UCSD-AML1 (cell line): ENCODE results near the gene ACLY.

Experiments used
- DNase-seq: peaks from one replicate; lab custom pipeline; 2025; ENCODE audit not compliant: unreplicated experiment; lab: John Stamatoyannopoulos, UW

ACLY gene

DNA sequence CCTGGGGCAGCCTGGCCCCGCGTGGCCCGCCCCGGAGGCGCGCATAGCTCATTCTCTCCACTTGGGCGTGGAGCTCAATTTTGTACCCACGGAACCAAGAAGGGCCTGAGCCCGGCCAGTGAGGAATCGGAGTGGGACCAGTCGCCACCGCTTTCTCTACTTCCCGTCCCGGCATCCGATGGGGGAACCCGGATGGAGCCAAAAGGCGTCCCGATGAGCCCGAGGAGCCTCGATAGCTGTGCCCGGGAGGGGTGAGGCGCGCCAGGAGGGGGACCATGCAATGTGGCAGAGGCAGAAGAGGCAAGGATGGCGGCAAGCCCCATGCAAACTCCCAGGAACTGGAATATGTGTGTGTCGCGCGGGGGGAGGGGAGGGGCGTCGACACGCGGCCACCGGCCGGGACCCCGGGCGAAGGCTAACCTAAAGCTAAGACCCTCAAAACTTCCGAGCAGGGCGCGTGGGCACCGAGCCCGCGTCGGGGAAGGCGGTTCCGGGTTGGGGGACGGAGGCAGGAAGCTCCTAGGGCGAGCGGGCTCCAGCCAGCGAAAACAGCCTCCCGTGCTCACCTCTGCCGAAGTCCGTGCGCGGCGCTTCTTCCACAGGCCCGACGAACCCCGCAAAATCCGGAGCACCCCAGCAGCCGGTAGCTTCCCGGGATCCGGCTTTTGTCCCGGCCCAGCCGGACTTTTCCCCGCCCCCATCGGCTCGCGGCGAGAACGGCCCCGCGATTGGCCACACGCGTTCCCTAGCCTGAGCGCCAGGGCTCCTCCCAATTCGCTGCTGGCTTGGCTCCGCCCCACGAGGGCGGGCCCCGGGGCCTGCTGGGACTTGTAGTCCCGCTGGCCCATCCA is at the start of gene ACLY:
TSS of gene ACLY (minus strand) at position 638 of the 851 bp plus-strand sequence. CDS start 5,078 bp downstream, outside the sequence.
- DNase-seq = peak; percentile 98

DNA sequence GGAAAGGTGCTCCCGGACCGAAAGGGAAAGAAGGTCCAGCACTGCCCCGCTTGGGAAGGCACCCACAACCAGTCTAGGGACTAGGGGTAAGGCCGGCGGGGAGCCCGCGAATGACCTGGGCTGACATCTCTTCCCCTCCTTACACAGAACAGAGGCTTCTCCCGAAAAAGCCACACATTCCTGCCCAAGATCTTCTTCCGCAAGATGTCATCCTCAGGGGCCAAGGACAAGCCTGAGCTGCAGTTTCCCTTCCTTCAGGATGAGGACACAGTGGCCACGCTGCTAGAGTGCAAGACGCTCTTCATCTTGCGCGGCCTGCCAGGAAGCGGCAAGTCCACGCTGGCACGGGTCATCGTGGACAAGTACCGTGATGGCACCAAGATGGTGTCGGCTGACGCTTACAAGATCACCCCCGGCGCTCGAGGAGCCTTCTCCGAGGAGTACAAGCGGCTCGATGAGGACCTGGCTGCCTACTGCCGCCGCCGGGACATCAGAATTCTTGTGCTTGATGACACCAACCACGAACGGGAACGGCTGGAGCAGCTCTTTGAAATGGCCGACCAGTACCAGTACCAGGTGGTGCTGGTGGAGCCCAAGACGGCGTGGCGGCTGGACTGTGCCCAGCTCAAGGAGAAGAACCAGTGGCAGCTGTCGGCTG is 49.3 kb upstream of the ACLY start:
- DNase-seq = no peak

DNA sequence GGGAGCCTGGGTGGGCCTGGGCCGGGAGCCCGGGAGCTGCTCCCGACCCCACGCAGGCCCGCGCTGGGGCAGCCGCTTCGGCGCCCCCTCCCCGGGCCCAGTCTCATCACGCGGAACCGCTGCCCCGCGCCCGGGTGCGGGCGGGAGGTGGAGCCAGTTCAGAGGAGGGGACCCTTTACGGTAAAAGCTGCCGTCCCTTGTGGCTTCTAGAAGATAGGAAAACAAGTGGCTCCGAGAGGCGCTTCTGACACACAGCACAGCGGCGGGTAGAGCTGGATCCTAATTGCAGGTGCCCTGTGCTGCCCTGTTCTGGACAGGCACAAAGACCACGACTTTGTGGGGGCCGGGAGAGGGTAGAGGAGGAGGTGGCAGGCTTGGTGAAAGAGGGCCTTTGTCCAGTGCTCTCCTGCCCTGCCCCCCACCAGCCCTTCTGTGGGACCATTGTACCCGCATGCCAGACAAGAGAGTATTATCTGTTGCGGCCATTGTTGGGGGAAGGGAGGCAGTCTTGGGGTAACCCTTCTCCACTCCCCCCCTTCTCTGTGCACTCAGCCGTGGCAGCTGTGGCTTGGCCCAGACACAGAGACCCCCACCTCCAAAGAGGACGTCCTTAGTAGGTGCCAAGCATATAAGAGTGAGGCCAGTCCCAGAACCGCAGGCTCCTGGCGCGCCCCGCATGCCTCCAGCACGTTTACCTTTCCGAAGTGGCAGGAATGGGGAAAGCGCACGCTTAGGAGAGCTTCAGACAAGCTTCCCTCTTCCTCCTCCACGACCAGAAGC is 48.6 kb upstream of the ACLY start:
- no peak for DNase-seq

DNA sequence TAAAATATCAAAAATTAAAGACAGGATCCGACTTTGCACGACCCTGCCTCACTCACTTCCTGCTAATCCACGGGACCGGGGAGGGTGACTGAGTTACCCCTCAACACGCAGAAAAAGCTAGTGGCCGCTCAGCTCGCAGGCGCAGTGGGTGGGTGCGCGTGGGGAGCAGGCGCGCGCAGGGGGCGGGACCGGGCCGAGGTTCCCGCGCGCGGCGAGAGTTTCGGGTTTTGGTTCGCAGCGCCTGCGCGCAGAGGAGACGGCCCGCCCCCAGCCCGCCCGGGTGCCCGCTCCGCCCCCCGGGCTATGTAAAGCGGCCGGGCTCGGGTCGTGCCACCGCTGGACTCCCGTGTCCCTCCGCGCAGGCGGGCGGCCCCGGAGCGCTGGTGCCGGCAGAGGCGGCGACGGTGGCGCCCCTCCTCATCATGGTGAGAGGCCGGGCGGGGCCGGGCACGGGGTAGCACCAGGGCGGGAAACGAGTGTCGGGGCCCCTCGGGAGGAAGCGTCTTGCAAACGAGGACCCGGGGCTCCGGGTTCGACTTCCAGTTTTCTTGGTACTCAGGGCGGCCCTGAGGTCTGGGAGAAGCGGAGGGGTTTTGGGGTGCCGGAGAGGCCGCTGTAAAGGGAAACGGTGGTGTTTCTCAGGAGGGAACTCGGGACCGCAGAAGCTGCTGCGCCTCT is 47.9 kb upstream of the ACLY start, which contains the start of gene CNP:
TSS of gene CNP (plus strand) at position 333 of the 678 bp plus-strand sequence. CDS start at position 423, 90 bp downstream.
- DNase-seq = peak; percentile 95

DNA sequence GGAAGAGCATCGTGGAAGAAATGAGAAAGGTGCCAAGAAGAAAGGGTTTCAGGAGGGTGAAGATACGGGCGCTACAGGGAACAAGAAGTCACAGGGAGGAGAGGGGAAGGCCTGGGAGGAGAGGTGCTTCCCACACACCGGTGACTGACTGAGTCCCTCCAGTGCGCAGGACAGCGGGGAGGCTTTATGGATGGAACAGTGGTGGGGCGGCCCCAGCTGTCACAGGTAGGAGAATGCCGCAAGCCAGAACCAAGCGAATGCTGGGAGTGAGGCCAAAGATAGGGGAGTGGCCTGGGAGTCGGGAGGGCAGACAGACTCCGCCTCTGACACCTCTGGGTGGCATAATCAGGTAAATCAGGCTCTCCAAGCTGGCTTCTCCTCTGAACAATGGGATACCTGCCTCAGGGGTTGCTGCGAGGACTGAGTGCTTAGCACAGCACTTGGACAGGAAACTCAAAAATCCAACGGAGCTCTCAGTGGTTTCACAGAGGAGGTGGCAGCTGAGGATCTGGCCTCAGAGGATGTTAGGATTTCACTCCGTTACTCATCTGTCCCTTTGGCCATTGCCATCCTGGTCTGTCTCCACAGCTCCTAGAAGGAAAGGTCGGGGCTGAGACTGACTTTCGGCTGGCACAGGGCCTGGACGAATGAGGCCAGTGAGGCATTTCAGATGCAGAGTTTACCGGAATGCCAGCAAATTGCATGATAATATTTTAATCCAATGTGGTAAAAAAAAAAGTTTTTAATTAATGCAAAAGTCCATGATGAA is 47.1 kb upstream of the ACLY start:
- DNase-seq = peak; percentile 46

DNA sequence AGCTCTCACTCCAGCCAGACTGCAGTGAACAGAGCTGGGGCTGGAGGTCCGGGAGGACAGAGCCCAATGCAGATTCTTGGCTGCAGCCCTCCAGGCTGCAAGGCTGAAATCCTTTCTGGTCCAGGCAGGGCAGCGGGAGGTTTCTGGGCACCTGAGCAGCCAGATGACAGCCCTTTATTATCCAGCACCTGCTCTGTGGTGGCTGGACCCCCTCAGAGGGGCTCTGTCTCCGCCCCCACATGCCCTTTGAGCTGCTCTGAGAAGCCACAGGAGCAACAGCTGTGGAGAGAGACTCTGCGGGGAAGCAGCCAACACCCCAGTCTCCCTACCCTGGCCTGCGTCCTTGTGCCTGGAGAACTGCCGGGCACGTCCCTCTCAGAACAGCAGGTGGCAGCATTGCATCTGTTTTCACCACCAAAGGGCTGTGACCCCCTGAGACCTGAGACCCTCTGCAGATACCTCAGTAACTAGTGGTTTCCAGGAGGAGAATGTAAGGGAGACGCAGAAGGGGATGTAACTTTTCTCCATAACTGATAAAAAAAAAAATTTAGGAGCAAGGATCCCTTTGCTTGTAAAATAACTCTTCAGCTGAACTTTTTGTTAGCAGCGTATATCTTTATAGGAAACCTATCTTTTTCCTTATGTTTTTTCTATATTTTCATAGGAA is 44.1 kb upstream of the ACLY start:
- DNase-seq = peak; percentile 64

DNA sequence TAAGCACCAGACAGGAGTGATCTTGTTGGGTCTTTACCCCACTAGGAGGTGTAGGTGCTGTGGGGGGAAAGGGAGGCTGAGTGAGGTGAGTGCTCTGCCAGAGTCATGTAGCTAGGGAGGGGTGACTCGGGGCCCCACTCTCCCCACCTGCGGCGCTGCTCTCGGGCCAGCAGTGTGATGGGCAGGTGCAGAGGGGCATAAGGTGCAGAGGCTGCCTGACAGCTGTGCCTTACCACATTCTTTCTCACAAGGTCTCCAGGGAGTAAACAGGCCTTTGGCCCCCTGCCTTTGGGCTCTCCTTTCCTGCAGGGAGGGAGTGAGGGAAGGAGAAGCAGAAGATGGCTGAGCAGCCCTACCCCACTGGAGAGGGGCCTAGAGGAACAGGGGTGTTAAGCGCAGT is 43.4 kb upstream of the ACLY start:
- no peak for DNase-seq

DNA sequence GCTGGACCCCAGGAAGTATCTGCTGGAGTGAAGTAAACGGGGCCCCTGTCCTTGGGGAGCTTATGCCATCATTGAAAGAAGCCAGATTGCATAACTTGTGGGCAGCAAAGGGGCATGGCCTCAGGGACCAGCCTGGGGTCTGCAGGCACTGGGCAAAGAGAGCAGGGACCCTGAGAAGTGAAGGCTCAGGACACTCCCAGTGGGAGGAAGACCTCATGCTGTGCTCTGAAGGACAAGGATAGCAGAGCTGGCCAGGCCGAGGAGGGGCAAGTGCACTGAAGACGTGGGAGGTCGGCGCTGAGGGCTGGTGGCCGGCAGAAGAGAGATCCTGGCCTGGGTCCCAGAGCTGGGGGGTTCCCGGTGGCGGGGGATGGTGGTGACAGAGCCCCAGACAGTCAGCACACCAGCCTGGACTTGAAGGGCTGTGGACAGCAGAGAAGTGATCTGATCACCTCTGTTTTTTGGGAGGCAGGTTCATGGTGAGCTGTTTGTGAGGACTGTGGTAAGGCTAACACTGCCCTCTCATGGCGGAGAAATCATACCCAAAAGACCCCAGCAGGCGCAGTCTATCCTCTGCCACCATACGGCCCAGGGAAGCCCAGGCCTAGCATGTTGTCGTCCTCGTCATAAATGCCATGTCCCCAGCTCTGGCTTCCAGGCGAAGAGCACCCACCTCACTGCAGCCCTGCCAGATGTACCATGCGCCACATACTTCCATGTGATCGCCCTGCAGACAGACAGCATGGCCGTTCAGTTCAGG is 40.8 kb upstream of the ACLY start:
- peak; percentile 48 for DNase-seq

DNA sequence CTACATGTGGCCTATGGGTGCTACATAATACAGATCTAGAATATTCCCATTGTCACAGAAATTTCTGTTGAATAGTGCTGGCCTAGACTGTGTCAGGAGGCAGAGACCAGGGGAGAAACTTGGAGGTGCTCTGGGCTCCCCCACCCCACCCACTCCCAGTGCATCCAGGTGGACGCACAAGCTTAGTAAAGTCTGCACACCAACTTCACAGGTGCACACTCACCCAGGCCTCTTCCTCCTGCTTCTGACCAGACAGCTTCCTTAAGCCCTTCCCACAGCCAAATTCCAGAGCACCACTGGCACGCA is 40.2 kb upstream of the ACLY start:
- no peak for DNase-seq

DNA sequence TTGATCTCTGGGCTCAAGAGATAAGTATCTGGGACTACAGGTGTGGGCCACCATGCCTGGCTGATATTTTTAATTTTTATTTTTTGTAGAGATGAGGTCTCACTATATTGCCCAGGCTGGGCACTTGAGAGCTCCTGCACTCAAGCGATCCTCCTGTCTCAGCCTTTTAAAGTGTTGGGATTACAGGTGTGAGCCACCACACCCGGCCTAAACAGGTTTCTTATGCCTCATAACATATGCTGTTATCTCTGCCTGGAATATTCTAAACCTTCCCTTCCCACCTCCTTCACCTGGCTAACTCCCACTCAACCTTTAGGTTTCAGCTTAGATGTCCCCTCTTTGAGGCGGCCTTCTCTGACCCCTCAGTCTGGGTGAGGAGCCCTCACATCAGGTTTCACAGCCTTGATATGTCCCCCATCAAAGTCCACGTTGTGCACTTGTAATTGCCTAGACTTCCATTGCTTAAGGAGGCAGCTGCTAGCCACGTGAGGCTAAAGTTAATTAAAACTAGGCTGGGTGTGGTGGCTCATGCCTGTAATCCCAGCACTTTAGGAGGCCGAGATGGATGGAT is 39.2 kb upstream of the ACLY start:
- no peak for DNase-seq

DNA sequence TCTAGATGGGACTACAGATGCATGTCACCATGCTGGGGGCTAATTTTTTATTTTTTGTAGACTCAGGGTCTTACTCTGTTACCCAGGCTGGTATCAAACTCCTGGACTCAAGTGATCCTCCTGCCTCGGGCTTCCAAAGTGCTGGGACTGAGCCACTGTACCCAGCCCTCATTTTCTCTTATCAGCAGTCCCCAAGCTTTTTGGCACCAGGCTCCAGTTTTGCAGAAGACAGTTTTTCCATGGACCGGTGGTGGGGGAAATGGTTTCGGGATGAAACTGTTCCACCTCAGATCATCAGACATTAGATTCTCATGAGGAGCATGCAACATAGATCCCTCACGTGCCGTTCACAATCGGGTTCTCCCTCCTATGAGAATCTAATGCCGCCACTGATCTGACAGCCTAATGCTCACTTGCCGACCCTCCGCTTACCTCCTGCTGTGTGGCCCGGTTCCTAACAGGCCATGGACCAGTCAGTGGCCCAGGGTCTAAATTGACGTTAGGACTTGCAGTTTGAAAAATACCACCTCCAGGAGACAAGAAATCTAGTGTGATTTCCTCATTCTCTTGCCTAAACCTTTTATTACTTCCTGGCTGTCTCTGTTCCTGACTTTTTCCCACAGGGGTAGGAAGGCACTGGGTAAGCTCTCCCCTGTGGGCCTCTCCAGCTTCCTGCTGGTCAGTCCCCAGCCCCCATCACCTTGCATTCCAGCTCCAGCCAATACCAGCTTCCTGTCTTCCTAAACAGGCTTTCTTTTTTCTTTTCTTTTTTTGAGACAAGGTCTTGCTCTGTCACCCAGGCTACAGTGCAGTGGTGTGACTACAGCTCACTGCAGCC is 38.5 kb upstream of the ACLY start:
- DNase-seq = no peak

DNA sequence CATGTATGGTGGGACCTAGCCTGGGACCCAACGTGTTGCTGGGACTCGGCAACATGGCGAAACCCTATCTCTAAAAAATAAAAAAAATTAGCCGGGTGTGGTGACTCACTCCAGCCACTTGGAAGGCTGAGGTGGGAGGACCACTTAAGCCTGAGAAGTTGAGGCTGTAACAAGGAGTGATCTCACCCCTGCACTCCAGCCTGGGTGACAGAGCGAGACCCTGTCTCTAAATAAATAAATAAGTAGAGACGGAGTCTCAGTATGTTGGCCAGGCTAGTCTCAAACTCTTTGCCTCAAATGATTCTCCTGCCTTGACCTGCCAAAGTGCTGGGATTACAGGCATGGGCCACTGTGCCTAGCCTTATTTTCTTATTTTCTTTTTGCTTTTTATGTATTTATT is 37.8 kb upstream of the ACLY start:
- no peak for DNase-seq

DNA sequence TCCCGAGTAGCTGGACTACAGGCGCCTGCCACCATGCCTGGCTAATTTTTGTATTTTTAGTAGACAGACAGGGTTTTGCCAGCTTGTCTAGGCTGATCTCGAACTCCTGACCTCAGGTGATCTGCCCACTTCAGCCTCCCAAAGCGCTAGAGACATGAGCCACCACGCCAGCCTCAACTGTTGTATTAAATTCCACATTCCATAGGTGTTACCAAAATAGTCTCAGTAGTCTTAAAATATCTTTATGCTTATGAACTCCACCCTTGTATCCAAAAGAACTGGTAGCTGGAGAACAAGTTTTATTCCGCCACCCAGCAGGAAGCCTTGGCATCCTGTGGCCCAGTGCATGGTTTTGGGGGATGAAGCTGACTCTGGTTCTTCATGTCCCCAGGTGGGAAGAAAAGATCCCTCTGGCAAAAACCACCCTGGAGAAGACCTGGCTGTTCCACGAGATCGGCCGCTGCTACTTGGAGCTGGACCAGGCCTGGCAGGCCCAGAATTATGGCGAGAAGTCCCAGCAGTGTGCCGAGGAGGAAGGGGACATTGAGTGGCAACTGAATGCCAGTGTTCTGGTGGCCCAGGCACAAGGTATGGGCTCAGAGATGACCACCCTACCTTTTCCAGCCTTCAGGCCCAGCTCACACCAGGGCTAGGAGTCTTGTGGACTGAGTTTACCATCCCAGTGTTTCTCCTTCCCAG is 30.2 kb upstream of the ACLY start:
- DNase-seq = no peak

DNA sequence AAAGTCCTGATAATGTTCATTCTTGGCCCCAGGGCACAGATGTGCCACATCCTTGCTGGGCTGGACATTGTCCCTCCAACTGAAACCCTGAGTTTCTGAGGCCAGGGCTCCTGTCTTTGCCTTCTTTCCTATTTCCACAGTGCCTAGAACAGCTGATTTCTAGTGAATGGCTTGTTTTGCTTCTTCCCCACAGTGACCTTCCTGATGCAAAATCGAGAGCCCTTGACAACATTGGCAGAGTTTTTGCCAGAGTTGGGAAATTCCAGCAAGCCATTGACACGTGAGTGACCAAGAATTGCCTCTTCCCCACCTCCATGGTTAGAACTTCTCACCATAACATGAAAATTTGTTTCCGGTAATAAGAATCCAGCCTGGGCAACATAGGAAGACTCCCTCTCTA is 26.2 kb upstream of the ACLY start:
- no peak for DNase-seq

DNA sequence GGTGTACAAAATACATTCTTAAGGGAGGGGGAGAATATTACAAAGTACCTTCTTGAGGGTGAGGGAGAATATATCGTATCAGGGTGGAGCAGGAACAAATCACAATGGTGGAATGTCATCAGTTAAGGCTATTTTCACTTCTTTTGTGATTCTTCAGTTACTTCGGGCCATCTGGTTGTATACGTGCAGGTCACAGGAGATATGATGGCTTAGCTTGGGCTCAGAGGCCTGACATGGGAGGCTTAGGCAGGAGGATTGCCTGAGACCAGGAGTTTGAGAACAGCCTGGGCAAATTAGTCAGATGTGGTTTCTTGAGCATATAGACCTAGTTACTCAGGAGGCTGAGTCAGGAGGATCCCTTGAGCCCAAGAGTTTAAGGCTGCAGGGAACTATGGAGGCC is 24.7 kb upstream of the ACLY start:
- DNase-seq = no peak

DNA sequence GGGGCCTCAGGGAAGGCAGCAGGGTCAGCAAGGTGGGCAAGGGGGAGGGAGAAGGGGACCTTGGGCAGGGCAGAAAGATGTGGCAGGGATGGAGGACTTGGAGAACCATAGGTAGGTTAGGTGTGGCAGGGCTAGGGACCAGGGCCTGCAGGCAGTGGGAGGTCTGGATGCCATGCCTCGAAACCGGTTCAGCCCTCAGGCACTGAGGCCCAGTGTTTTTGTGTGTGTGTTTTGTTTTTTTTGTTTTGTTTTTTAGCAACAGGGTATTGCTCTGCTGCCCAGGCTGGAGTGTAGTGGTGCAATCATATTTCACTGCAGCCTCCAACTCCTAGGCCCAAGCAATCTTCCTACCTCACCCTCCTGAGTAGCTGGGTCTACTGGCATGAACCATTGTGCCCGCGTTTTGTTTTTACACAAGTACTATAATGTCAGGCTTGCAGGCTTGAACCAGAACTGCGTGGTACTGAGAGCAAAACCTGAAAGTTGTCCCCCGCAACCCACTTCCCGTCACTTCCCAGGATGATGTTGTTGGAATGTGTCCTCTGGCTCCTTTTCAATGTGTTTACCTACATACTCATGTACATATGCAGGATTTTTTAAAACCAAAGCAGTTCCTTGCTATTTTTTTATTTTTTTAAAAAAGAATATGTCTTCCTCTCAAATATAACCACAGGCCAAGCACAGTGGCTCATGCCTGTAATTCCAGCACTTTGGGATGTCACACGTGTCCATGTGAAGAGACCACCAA is 24.0 kb upstream of the ACLY start:
- no peak for DNase-seq

DNA sequence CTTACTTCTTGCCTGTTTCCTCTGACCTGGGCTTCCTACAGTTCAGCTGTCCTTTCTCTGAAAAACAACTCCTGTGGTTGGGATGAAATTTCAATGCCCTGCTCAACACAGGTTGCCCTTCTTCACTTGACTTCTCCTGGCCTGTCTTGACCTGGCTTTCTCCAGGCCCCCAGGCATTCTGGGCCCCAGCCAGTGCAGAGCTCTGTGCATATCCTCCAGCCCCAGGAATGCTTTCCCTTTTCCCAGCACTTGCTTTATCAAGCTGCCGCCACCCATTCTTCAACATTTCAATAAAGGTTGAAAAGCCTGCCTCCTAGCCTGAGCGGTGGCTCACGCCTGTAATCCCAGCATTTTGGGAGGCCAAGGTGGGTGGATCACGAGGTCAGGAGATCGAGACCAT is 22.4 kb upstream of the ACLY start:
- no peak for DNase-seq
